Medulla oblongata (tissue), 1 donor: Measurements from ENCODE around the gene RFESD.
A peak's percentile ranks its signal among the peaks of the same experiment; 100 is the strongest.
"Not testable (repeated sequence)": the region's sequence is repeated elsewhere in the genome, so short reads cannot be mapped to it uniquely, and the experiment has no call there.

ENCODE experiments used
- DNase-seq: peaks from one replicate; pipeline ENCODE4 v3.0.0-alpha.2; 2015; ENCODE audit errors: extremely low spot score

RFESD gene

GRCh38 chr5:95628933-95629332 lies 17.6 kb upstream of the RFESD start:
- no peak for DNase-seq

GRCh38 chr5:95630394-95630917 lies 16.1 kb upstream of the RFESD start:
- DNase-seq, result no peak

GRCh38 chr5:95631255-95631958 lies 15.2 kb upstream of the RFESD start:
- no peak for DNase-seq

GRCh38 chr5:95631991-95632675 lies 14.4 kb upstream of the RFESD start:
- no peak for DNase-seq

GRCh38 chr5:95632942-95633341 lies 13.6 kb upstream of the RFESD start:
- not testable (repeated sequence) for DNase-seq

GRCh38 chr5:95633671-95634070 lies 12.9 kb upstream of the RFESD start:
- no peak for DNase-seq

GRCh38 chr5:95634081-95634480 lies 12.5 kb upstream of the RFESD start:
- DNase-seq, result no peak

- DNase-seq, result no peak
These were observed 7.9 kb upstream of the RFESD start for GRCh38 chr5:95638632-95639031.

- no peak for DNase-seq
These were observed 4.8 kb upstream of the RFESD start for GRCh38 chr5:95641741-95642220.

- DNase-seq, result no peak
These were observed 3.4 kb upstream of the RFESD start for GRCh38 chr5:95643152-95643551.

- DNase-seq, result peak; percentile 84
These were observed 2.1 kb upstream of the RFESD start for GRCh38 chr5:95644351-95645042.

- not testable (repeated sequence) for DNase-seq
These were observed 380 bp upstream of the RFESD start for GRCh38 chr5:95646226-95646568.

GRCh38 chr5:95647886-95648860 lies 1.6 kb downstream of the RFESD start:
- peak; percentile 18 for DNase-seq

- no peak for DNase-seq
These were observed 2.7 kb downstream of the RFESD start for GRCh38 chr5:95649274-95649673.

- no peak for DNase-seq
These were observed 3.5 kb downstream of the RFESD start for GRCh38 chr5:95649842-95650620.

GRCh38 chr5:95652849-95653248 lies 6.3 kb downstream of the RFESD start:
- DNase-seq, result no peak

GRCh38 chr5:95654196-95654595 lies 7.6 kb downstream of the RFESD start:
- no peak for DNase-seq

GRCh38 chr5:95655575-95655974 lies 9.0 kb downstream of the RFESD start:
- DNase-seq, result no peak

- no peak for DNase-seq
These were observed 13.5 kb downstream of the RFESD start for GRCh38 chr5:95660060-95660459.

GRCh38 chr5:95662946-95663345 lies 16.4 kb downstream of the RFESD start:
- no peak for DNase-seq
